H9 (cell line): ENCODE measurements around the gene SLC49A4. TPM values are rescaled to one million over a fixed set of nuclear protein-coding genes. Genes with fewer than 3 reads are reported as not detected.

Experiments used
- DNase-seq: peaks from one replicate; pipeline ENCODE4 v3.0.0-alpha.2; 2017
- H2AFZ ChIP-seq: one replicate; pipeline ENCODE4 v1.6.1; 2013; ENCODE audit warnings: mild to moderate bottlenecking, low read length, control low read depth, moderate library complexity
- H2AK5ac ChIP-seq: 2 replicates; pipeline ENCODE4 v1.6.1; 2013; ENCODE audit warnings: low read length, control low read depth, mixed read lengths; ENCODE audit not compliant: insufficient read length
- H2BK120ac ChIP-seq: one replicate; pipeline ENCODE4 v1.6.1; 2013; ENCODE audit warnings: low read depth, mild to moderate bottlenecking, low read length, control low read depth, inconsistent platforms; ENCODE audit not compliant: poor library complexity, severe bottlenecking
- H2BK12ac ChIP-seq: 2 replicates; pipeline ENCODE4 v1.6.1; 2013; ENCODE audit warnings: low read length, control low read depth, mixed read lengths, low read depth; ENCODE audit not compliant: insufficient read length
- H2BK15ac ChIP-seq: 2 replicates; pipeline ENCODE4 v1.6.1; 2013; ENCODE audit warnings: low read depth, low read length, control low read depth
- H2BK20ac ChIP-seq: one replicate; pipeline ENCODE4 v1.6.1; 2013; ENCODE audit warnings: low read depth, mild to moderate bottlenecking, low read length, control low read depth, inconsistent platforms; ENCODE audit not compliant: poor library complexity, severe bottlenecking
- H2BK5ac ChIP-seq: 2 replicates; pipeline ENCODE4 v1.6.1; 2013; ENCODE audit warnings: low read length, control low read depth, mixed read lengths; ENCODE audit not compliant: insufficient read length
- H3K14ac ChIP-seq: 2 replicates; pipeline ENCODE4 v1.6.1; 2013; ENCODE audit warnings: low read length, control low read depth; ENCODE audit not compliant: insufficient read depth
- H3K18ac ChIP-seq: 2 replicates; pipeline ENCODE4 v1.6.1; 2013; ENCODE audit warnings: low read depth, mild to moderate bottlenecking, mixed read lengths, low read length, control low read depth; ENCODE audit not compliant: insufficient read length
- H3K23ac ChIP-seq: 2 replicates; pipeline ENCODE4 v1.6.1; 2013; ENCODE audit warnings: low read length, control low read depth, mixed read lengths, low read depth; ENCODE audit not compliant: insufficient read length
- H3K23me2 ChIP-seq: 2 replicates; pipeline ENCODE4 v1.6.1; 2013; ENCODE audit warnings: low read depth, mild to moderate bottlenecking, mixed read lengths, low read length, control low read depth; ENCODE audit not compliant: insufficient read length, poor library complexity, severe bottlenecking
- H3K27ac ChIP-seq: 2 replicates; pipeline ENCODE4 v1.5.1; 2013; ENCODE audit warnings: low read length, control low read depth, mixed read lengths, low read depth; ENCODE audit not compliant: insufficient read length
- H3K27me3 ChIP-seq: 2 replicates; pipeline ENCODE4 v1.6.1; 2013; ENCODE audit warnings: low read length, control low read depth, inconsistent platforms; ENCODE audit not compliant: insufficient read depth
- H3K4ac ChIP-seq: 2 replicates; pipeline ENCODE4 v1.6.1; 2013; ENCODE audit warnings: low read depth, mild to moderate bottlenecking, control low read depth, inconsistent platforms, low read length, moderate library complexity
- H3K4me1 ChIP-seq: 2 replicates; pipeline ENCODE4 v1.6.1; 2013; ENCODE audit warnings: low read length, control low read depth, inconsistent platforms; ENCODE audit not compliant: insufficient read depth
- H3K4me2 ChIP-seq: 2 replicates; pipeline ENCODE4 v1.6.1; 2013; ENCODE audit warnings: low read length, control low read depth, mixed read lengths; ENCODE audit not compliant: insufficient read length, insufficient read depth
- H3K56ac ChIP-seq: 2 replicates; pipeline ENCODE4 v1.6.1; 2013; ENCODE audit warnings: low read depth, mild to moderate bottlenecking, mixed read lengths, low read length, control low read depth; ENCODE audit not compliant: insufficient read length
- H3K79me1 ChIP-seq: 2 replicates; pipeline ENCODE4 v1.6.1; 2013; ENCODE audit warnings: low read depth, mild to moderate bottlenecking, moderate library complexity, low read length, control low read depth, inconsistent platforms; ENCODE audit not compliant: insufficient read depth, poor library complexity, severe bottlenecking
- H3K79me2 ChIP-seq: 2 replicates; pipeline ENCODE4 v1.6.1; 2013; ENCODE audit warnings: low read length, control low read depth, inconsistent platforms; ENCODE audit not compliant: insufficient read depth
- H3K9ac ChIP-seq: 2 replicates; pipeline ENCODE4 v1.6.1; 2013; ENCODE audit warnings: low read length, control low read depth, mixed read lengths; ENCODE audit not compliant: insufficient read length; ENCODE audit errors: extremely low read depth
- H3K9me3 ChIP-seq: one replicate; pipeline ENCODE4 v1.6.1; 2013; ENCODE audit warnings: low read depth, low read length, inconsistent platforms; ENCODE audit not compliant: control insufficient read depth
- H3T11ph ChIP-seq: one replicate; pipeline ENCODE4 v1.6.1; 2013; ENCODE audit warnings: mild to moderate bottlenecking, low read length, control low read depth, inconsistent platforms
- H4K20me1 ChIP-seq: one replicate; pipeline ENCODE4 v1.6.1; 2013; ENCODE audit not compliant: control insufficient read depth, insufficient read length, insufficient read depth
- H4K5ac ChIP-seq: 2 replicates; pipeline ENCODE4 v1.6.1; 2013; ENCODE audit warnings: low read depth, mild to moderate bottlenecking, mixed read lengths, low read length, control low read depth; ENCODE audit not compliant: insufficient read length
- H4K8ac ChIP-seq: replicated peaks from 2 replicates; pipeline ENCODE4 v1.6.1; 2013; ENCODE audit warnings: low read length, control low read depth, mixed read lengths, low read depth; ENCODE audit not compliant: insufficient read length
- H4K91ac ChIP-seq: 2 replicates; pipeline ENCODE4 v1.6.1; 2013; ENCODE audit warnings: low read depth, mild to moderate bottlenecking, moderate library complexity, mixed read lengths, low read length, control low read depth; ENCODE audit not compliant: insufficient read length
- H3K27ac Mint-ChIP-seq, 3 experiments: 2 replicates in 2 of 3; 3 replicates in 1 of 3; pipeline ENCODE4 v1.8.0; 2020 to 2021; ENCODE audit warnings: mixed read lengths in 3 of 3, mild to moderate bottlenecking in 1 of 3, moderate library complexity in 1 of 3
- H3K27me3 Mint-ChIP-seq: 2 replicates; pipeline ENCODE4 v1.8.0; 2021; ENCODE audit warnings: low read depth, mild to moderate bottlenecking, moderate library complexity, mixed read lengths
- H3K36me3 Mint-ChIP-seq, 3 experiments: 2 replicates in 2 of 3; 3 replicates in 1 of 3; pipeline ENCODE4 v1.8.0; 2020 to 2021; ENCODE audit warnings: low read depth in 3 of 3, mixed read lengths in 3 of 3; ENCODE audit not compliant: insufficient read depth in 1 of 3
- H3K4me1 Mint-ChIP-seq, 2 experiments: 2 replicates each; pipeline ENCODE4 v1.8.0; 2020; ENCODE audit warnings: mixed read lengths in 2 of 2
- H3K4me3 Mint-ChIP-seq, 2 experiments: 2 replicates in 1 of 2; 3 replicates in 1 of 2; pipeline ENCODE4 v1.8.0; 2020 to 2021; ENCODE audit warnings: mild to moderate bottlenecking in 2 of 2, mixed read lengths in 2 of 2, moderate library complexity in 1 of 2
- H3K9me3 Mint-ChIP-seq, 2 experiments: 2 replicates in 1 of 2; 3 replicates in 1 of 2; pipeline ENCODE4 v1.8.0; 2020; ENCODE audit warnings: mild to moderate bottlenecking in 2 of 2, mixed read lengths in 2 of 2, moderate library complexity in 1 of 2
- CTCF ChIP-seq: fragments of 200-600 bp; sonication (generic); conservative IDR thresholded peaks from 3 replicates; pipeline ENCODE4 v1.8.0; 2021; ENCODE audit warnings: antibody characterized with exemption, mild to moderate bottlenecking
- WGBS: extraction: QIAGEN DNeasy Blood & Tissue Kit; methylation state at CpG from one replicate; pipeline ENCODE4 v1.1.7; 2013; ENCODE audit warnings: missing lambda C conversion rate, low lambda C conversion rate, mixed read lengths; ENCODE audit not compliant: insufficient read length; ENCODE audit errors: extremely low coverage; 5-methylcytosine and 5-hydroxymethylcytosine counted together
- total RNA-seq: library from RNA; stranded (reverse); gene quantifications from 2 replicates; pipeline ENCODE4 v1.2.1, GENCODE V29; 2021

SLC49A4 gene
- total RNA-seq, 1 experiment from 2014 or later, result 10.7 TPM

GRCh38 chr3:122918576-122919290, 123.9 kb downstream of the SLC49A4 start:
- H3K27me3 Mint-ChIP-seq, result peaks cover 23% of the 10 kb centered on the region
- Histone ChIP-seq H3K9ac (no peak overlapping the region), H2BK12ac (no peak overlapping the region), H3K23me2 (peaks cover 4% of the 10 kb centered on the region), H3K4me1 (no peaks in the 10 kb centered on the region), H3K79me2 (no peaks in the 10 kb centered on the region), H4K91ac (no peak overlapping the region), H2BK15ac (no peak overlapping the region), H4K20me1 (no peaks in the 10 kb centered on the region), H2AK5ac (no peak overlapping the region), H3K27me3 (peaks cover 6% of the 10 kb centered on the region; the same call in 1 of the 2 replicates), H2BK5ac (no peak overlapping the region), H3K18ac (no peak overlapping the region), H2AFZ (no peak overlapping the region), H3K27ac (no peak overlapping the region), H3K9me3 (no peaks in the 10 kb centered on the region), H3K14ac (no peak overlapping the region), H2BK20ac (no peak overlapping the region), H3K23ac (no peak overlapping the region), H3T11ph (no peak overlapping the region), H3K79me1 (no peaks in the 10 kb centered on the region), H4K8ac (no peak overlapping the region), H4K5ac (no peak overlapping the region), H2BK120ac (no peak overlapping the region), H3K56ac (no peak overlapping the region), H3K4ac (no peak overlapping the region), H3K4me2 (no peak overlapping the region)
- WGBS, result no CpG with 5 or more reads among the region's 5 CpGs
- H3K4me1 Mint-ChIP-seq, result peaks cover 2% of the 10 kb centered on the region in 2 experiments; a peak in 2 of 4 replicates
- H3K4me3 Mint-ChIP-seq, result no peak overlapping the region
- H3K27ac Mint-ChIP-seq, result no peak overlapping the region
- H3K36me3 Mint-ChIP-seq, result peaks cover 0 to 2% (median 0%) of the 10 kb centered on the region in 3 experiments; a peak in 2 of 7 replicates
- H3K9me3 Mint-ChIP-seq, result no peaks in the 10 kb centered on the region
- TF ChIP-seq CTCF, result no peak
- DNase-seq, result no peak
